Stimulated activated naive CD8-positive, alpha-beta T cell treated with anti-CD3 and anti-CD28 coated beads, Interleukin-15, Interleukin-2, amounts not matched to agents 100 ng/mL and 50 ng/mL, for 24 hours (primary cell): ENCODE data around the gene ODAD4.

Source experiments
- H3K27ac Mint-ChIP-seq: one replicate; pipeline ENCODE4 v1.8.0; 2021; ENCODE audit warnings: mild to moderate bottlenecking, mixed read lengths
- H3K27me3 Mint-ChIP-seq: one replicate; pipeline ENCODE4 v1.8.0; 2021; ENCODE audit warnings: mixed read lengths
- H3K36me3 Mint-ChIP-seq: one replicate; pipeline ENCODE4 v1.8.0; 2021; ENCODE audit warnings: low read depth, mixed read lengths
- H3K4me1 Mint-ChIP-seq: one replicate; pipeline ENCODE4 v1.8.0; 2021; ENCODE audit warnings: low read depth, mixed read lengths
- H3K4me3 Mint-ChIP-seq: one replicate; pipeline ENCODE4 v1.8.0; 2021; ENCODE audit warnings: mild to moderate bottlenecking, mixed read lengths
- H3K9me3 Mint-ChIP-seq: one replicate; pipeline ENCODE4 v1.8.0; 2021; ENCODE audit warnings: mixed read lengths

ODAD4 gene

DNA sequence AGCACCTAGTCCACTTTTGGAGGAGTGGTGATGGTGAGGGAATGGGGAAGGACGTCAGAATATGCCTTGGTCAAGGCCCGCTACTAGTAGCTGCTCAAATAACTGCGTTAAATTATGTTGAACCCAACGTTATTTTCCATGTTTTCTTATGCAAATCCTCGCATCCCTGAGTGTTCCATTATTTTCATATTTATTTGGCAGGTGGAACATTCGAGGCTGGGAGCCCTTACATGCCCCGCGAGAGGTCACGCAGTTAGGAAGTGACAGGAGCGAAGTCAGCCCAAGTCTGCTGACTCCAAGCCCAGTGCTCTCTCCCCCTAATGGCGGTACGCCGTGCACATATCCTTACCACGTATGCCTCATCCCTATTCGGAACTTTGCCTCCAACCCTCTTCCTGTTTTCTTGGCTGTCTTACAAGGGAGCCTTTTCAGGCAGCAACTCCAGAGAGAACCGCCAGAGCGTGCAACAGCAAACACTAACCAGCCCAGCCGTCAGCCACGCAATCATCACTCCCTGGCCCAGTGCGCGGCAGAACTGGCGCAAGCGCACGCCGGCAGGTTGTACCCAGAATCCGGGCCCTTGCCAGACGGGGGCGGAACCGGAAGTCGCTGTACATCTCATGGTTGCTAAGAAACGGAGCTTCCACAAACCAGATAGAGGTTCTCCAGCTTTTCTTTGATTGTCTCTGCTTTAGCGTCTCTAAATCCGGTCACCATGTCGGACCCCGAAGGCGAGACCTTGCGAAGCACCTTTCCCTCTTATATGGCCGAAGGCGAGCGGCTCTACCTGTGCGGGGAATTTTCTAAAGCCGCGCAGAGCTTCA lies at the start of gene ODAD4:
Gene ODAD4 (plus strand): TSS at position 609 of the 824 bp plus-strand sequence. CDS start 107 bp downstream, at position 716.
- Mint-ChIP-seq H3K36me3 (no peaks in the 10 kb centered on the region), H3K27ac (peak within 1 kb of the TSS; percentile 98), H3K27me3 (no peaks in the 10 kb centered on the region), H3K4me1 (peaks cover 29% of the 10 kb centered on the region), H3K9me3 (no peaks in the 10 kb centered on the region), H3K4me3 (peak within 1 kb of the TSS; percentile 99)

DNA sequence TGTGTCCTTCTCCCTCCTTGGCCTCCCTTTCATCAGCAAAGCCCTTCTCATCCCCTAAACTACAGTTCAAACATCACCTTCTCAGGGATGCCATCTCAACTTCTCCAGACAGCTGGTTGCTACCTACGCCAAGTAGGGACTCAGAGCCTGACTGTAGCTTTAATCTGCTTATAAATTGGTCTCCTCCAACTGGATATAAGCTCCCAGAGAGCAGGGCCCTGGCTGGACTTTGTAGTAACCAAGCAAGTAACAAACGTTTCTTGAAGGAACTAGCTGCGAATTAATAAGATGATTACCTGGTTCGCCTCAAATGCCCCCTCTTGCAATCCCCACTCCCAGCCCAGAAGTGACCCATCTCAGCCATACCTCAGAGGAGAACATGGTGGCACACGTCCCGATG lies 47.7 kb upstream of the ODAD4 start:
- Mint-ChIP-seq H3K36me3 (peaks cover 68% of the 10 kb centered on the region), H3K9me3 (no peaks in the 10 kb centered on the region), H3K4me1 (no peaks in the 10 kb centered on the region), H3K27ac (no peak overlapping the region), H3K27me3 (no peaks in the 10 kb centered on the region), H3K4me3 (no peak overlapping the region)

GRCh38 chr17:41885733-41886132 lies 44.7 kb upstream of the ODAD4 start:
- Mint-ChIP-seq H3K9me3 (no peaks in the 10 kb centered on the region), H3K27me3 (no peaks in the 10 kb centered on the region), H3K4me1 (no peaks in the 10 kb centered on the region), H3K36me3 (peaks cover 65% of the 10 kb centered on the region), H3K4me3 (no peak overlapping the region), H3K27ac (no peak overlapping the region)

- peaks cover 60% of the 10 kb centered on the region for H3K36me3 Mint-ChIP-seq
- no peak overlapping the region for H3K4me3 Mint-ChIP-seq
- no peaks in the 10 kb centered on the region for H3K4me1 Mint-ChIP-seq
- no peak overlapping the region for H3K27ac Mint-ChIP-seq
- no peaks in the 10 kb centered on the region for H3K9me3 Mint-ChIP-seq
- H3K27me3 Mint-ChIP-seq = no peaks in the 10 kb centered on the region
Observed at GRCh38 chr17:41888332-41888965, 42.0 kb upstream of the ODAD4 start.

DNA sequence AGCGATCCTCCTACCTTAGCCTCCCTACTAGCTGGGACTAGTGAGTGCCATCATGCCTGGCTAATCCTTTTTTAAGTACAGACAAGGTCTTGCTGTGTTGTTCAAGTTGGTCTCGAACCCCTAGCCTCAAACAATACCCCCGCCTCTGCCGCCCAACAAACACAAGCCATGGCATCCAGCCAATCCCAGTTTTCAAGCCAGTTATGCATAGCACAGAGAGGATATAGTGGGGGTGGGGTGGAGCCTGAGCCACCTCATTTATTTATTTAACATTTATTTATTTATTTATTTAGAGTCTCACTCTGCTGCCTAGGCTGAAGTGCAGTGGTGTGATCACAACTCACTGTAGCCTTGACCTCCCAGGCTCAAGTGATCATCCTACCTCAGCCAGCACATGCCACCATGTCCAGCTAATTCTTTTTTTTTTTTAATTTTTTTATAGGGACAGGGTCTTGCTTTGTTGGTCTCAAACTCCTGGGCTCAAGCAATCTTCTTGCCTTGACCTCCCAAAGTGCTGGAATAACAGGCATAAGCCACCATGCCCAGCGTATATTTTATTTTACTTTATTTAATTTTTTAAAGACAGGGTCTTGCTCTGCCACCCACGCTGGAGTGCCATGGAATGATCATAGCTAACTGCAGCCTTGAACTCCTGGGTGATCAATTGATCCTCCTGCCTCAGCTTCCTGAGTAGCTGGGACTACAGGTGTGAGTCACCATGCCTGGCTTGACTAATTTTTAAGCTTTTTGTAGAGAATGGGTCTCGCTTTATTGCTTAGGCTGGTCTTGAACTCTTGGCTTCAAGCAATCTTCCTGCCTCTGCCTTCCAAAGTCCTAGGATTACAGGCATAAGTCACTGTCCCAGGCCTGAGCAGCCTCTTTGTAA lies 39.0 kb upstream of the ODAD4 start:
- H3K27me3 Mint-ChIP-seq = no peaks in the 10 kb centered on the region
- H3K36me3 Mint-ChIP-seq = peaks cover 57% of the 10 kb centered on the region

GRCh38 chr17:41892021-41892376 lies 38.4 kb upstream of the ODAD4 start:
- no peak overlapping the region for H3K4me3 Mint-ChIP-seq
- no peaks in the 10 kb centered on the region for H3K27me3 Mint-ChIP-seq
- no peak overlapping the region for H3K27ac Mint-ChIP-seq
- H3K4me1 Mint-ChIP-seq = no peaks in the 10 kb centered on the region
- no peaks in the 10 kb centered on the region for H3K9me3 Mint-ChIP-seq
- peaks cover 61% of the 10 kb centered on the region for H3K36me3 Mint-ChIP-seq

More for the DNA sequence above, 39.0 kb upstream of the ODAD4 start:
- no peaks in the 10 kb centered on the region for H3K4me1 Mint-ChIP-seq
- no peak overlapping the region for H3K27ac Mint-ChIP-seq
- H3K4me3 Mint-ChIP-seq = no peak overlapping the region
- no peaks in the 10 kb centered on the region for H3K9me3 Mint-ChIP-seq

GRCh38 chr17:41893384-41893783 lies 37.0 kb upstream of the ODAD4 start:
- no peaks in the 10 kb centered on the region for H3K9me3 Mint-ChIP-seq
- H3K4me1 Mint-ChIP-seq = no peaks in the 10 kb centered on the region
- peaks cover 63% of the 10 kb centered on the region for H3K36me3 Mint-ChIP-seq
- no peaks in the 10 kb centered on the region for H3K27me3 Mint-ChIP-seq
- no peak overlapping the region for H3K4me3 Mint-ChIP-seq
- no peak overlapping the region for H3K27ac Mint-ChIP-seq

DNA sequence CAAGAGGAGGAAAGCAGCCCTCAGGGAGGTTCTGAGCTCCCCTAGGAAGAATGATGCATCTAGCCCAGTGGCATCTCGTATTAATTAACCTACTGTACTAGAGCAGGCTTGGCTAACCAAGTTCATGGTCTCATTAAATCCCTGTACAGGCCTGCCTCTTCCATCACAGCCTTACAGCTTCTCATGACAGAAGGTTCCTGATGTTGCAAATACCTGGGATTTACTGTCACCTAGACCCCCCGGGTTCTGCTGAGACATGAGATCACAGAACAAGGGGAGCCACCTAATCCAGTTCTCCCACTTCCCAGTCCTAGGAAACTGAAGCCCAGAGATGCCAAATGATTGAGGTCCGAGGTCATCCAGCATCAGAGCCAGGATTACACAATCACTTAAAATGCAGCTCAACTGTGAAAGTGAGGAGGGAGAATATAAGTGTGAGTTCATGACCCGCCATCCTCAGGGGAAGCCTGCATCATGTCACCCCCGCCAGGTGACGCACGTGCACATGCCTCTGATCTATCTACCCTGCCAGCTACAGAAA lies 35.6 kb upstream of the ODAD4 start:
- Mint-ChIP-seq H3K36me3 (peaks cover 67% of the 10 kb centered on the region), H3K27ac (no peak overlapping the region), H3K4me1 (no peaks in the 10 kb centered on the region), H3K27me3 (no peaks in the 10 kb centered on the region), H3K9me3 (no peaks in the 10 kb centered on the region), H3K4me3 (no peak overlapping the region)

DNA sequence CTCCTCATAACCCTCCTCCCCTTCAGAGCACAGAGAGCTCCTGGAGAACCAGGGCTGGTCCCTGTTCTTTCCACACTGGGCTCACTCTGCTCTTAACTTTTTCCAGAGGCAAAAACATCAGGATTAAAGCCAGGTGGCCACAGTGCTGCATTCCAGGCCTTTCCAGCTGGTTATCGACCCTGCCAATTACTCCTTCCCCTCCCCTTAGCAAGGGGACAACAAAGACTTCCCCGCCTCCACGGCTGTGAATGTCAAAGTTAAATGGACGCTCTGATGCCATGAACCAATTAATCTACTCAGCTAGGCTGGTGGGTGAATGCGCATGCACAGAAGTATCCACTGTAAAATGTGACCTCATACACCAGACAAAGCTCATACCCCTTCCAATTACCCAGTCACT lies 34.8 kb upstream of the ODAD4 start:
- H3K36me3 Mint-ChIP-seq = peaks cover 69% of the 10 kb centered on the region
- no peaks in the 10 kb centered on the region for H3K27me3 Mint-ChIP-seq
- peak overlapping the region; percentile 21 for H3K27ac Mint-ChIP-seq
- no peaks in the 10 kb centered on the region for H3K9me3 Mint-ChIP-seq
- H3K4me3 Mint-ChIP-seq = no peak overlapping the region
- H3K4me1 Mint-ChIP-seq = no peaks in the 10 kb centered on the region

- H3K4me3 Mint-ChIP-seq = no peak overlapping the region
- H3K36me3 Mint-ChIP-seq = peaks cover 80% of the 10 kb centered on the region
- no peak overlapping the region for H3K27ac Mint-ChIP-seq
- H3K9me3 Mint-ChIP-seq = no peaks in the 10 kb centered on the region
- H3K27me3 Mint-ChIP-seq = no peaks in the 10 kb centered on the region
- H3K4me1 Mint-ChIP-seq = no peaks in the 10 kb centered on the region
Observed at GRCh38 chr17:41896726-41897125, 33.7 kb upstream of the ODAD4 start.

GRCh38 chr17:41901646-41902045 lies 28.8 kb upstream of the ODAD4 start:
- no peaks in the 10 kb centered on the region for H3K4me1 Mint-ChIP-seq
- H3K4me3 Mint-ChIP-seq = no peak overlapping the region
- H3K36me3 Mint-ChIP-seq = peaks cover 69% of the 10 kb centered on the region
- H3K27me3 Mint-ChIP-seq = no peaks in the 10 kb centered on the region
- H3K9me3 Mint-ChIP-seq = no peaks in the 10 kb centered on the region
- no peak overlapping the region for H3K27ac Mint-ChIP-seq

- Mint-ChIP-seq H3K27ac (no peak overlapping the region), H3K9me3 (no peaks in the 10 kb centered on the region), H3K36me3 (peaks cover 60% of the 10 kb centered on the region), H3K27me3 (no peaks in the 10 kb centered on the region), H3K4me3 (no peak overlapping the region), H3K4me1 (no peaks in the 10 kb centered on the region)
Observed at GRCh38 chr17:41904242-41904841, 26.1 kb upstream of the ODAD4 start.

GRCh38 chr17:41905172-41905571 lies 25.2 kb upstream of the ODAD4 start:
- H3K36me3 Mint-ChIP-seq = peaks cover 63% of the 10 kb centered on the region
- H3K4me1 Mint-ChIP-seq = no peaks in the 10 kb centered on the region
- H3K27ac Mint-ChIP-seq = no peak overlapping the region

GRCh38 chr17:41906465-41907184 lies 23.8 kb upstream of the ODAD4 start:
- H3K27ac Mint-ChIP-seq = no peak overlapping the region
- H3K36me3 Mint-ChIP-seq = peaks cover 61% of the 10 kb centered on the region
- H3K4me3 Mint-ChIP-seq = no peak overlapping the region
- H3K27me3 Mint-ChIP-seq = no peaks in the 10 kb centered on the region
- no peaks in the 10 kb centered on the region for H3K9me3 Mint-ChIP-seq
- H3K4me1 Mint-ChIP-seq = no peaks in the 10 kb centered on the region

More at GRCh38 chr17:41905172-41905571, 25.2 kb upstream of the ODAD4 start:
- Mint-ChIP-seq H3K27me3 (no peaks in the 10 kb centered on the region), H3K9me3 (no peaks in the 10 kb centered on the region), H3K4me3 (no peak overlapping the region)
